ENCODE measurements around the gene EIF4ENIF1.
"Not testable (repeated sequence)": the region's sequence is repeated elsewhere in the genome, so short reads cannot be mapped to it uniquely, and the experiment has no call there.

The EIF4ENIF1 gene

GRCh38 chr22:31491218-31491962 lies 1.7 kb upstream of the EIF4ENIF1 start:
- no peak for DNase-seq (ENCODE audit: low spot score)

DNA sequence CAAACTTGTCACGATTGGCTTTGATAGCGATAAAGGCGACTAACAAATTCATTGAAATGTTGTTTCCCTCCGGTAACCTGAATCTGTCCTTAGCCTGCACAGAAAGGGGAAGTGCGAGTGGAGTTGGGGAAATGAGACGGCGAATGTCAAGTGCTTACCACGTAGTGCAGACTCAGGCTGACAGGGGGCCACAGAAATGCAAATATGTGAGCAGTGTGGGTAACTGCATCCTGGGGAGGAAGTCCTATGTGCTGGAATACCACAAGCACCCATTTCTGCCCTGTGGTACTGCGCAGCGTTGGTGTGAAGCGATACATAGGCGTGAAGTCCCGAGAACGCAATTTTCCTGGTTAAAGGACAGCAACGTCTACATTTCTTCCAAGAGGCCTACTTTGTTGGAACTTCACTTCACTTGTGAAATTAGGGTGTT lies 869 bp upstream of the EIF4ENIF1 start:
- DNase-seq (ENCODE audit: low spot score) = peak; percentile 91

DNA sequence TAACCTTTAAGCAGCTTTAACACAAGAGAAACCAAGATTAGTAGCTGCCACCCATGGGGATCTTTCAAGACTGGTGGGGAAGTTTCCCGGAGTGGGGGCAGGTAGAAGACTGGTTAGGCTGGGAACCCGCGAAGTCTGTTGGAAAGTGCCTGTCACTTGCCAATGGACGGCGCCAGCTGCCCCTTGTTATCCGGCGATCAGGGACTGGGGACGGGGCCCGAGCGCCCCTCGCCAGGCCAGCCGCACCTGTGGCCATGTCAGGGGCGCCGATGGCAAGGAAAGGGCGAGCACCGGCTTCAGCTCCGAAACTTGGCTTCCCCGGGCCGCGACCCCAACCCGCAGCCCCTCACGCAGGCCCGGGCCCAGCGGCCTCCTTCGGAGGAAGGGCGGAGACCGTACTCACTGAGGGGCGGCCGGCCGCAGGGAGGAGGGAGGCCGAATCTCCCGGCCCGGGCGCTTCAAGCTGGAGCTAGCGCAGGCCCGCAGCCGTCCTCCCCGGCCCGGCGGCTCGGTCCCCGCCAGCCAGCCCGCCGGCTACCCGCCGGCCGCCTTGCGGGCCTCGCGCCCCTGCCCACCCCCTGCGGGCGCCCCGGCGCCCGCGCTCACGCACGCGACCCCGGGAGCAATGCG lies 539 bp downstream of the EIF4ENIF1 start:
- peak; percentile 38 for DNase-seq (ENCODE audit: low spot score)

DNA sequence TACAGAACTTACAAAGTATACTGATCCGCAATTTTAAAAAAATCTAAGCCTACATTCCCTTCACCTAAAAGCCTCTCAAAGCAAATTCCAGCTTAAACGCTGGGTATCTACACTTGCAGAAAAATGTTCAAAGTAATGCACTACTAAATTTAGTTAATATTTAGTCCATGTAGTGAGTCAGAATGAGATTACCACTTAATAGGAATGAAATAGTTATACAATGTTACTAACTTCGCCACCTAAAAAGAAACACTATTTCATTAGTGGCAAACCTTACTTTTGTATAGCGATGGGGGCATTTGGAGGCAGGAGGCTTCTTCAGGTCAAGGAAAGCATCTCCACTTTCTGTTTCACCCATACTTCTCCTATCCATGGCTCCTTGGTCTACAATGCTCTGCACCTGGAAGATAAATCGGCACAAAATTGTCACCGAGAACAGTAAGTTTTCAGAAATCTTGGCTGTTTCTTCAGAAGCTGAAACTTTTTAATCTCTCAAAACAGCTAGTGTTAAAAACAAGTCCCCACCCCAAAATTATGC lies 1.2 kb downstream of the EIF4ENIF1 start:
- DNase-seq (ENCODE audit: low spot score) = no peak

DNA sequence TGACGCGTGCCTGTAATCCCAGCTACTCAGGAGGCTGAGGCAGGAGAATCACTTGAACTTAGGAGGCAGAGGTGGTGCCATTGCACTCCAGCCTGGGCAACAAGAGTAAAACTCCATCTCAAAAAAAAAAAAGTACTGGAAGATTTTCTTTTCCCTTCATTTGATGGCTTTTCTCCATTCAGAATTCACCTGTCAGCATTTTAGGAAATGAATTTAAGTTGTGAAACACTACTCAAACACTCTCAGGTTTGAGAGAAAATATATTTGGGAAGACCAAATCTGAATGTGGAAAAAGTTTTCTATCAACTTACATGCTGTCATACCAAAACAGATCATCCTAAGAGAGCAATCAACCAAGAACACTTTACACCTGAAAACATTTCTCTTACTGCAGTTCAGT lies 2.7 kb downstream of the EIF4ENIF1 start:
- no peak for DNase-seq (ENCODE audit: low spot score)

- DNase-seq (ENCODE audit: low spot score) = not testable (repeated sequence)
These were observed 3.3 kb downstream of the EIF4ENIF1 start for GRCh38 chr22:31486369-31486768.

GRCh38 chr22:31482470-31482869 lies 7.2 kb downstream of the EIF4ENIF1 start:
- not testable (repeated sequence) for DNase-seq (ENCODE audit: low spot score)

GRCh38 chr22:31481129-31481528 lies 8.5 kb downstream of the EIF4ENIF1 start:
- no peak for DNase-seq (ENCODE audit: low spot score)

DNA sequence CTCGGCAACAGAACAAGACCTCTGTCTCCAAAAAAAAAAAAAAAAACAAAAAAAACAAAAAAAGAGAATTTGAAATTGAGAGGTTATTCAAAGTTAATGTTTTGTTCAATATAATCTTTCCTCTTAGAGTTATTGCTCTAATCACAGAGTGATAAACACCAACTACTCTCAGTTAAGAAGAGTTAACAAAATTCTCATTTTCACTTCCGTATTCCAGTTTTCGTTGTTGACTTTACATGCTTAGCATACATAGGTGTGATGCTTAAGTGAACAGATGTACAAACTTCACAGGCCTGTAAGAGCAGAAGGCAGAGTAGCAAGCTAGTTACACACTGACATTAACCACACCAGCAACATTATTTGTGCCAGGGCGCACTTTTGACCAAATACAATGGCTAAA lies 12.3 kb downstream of the EIF4ENIF1 start:
- DNase-seq (ENCODE audit: low spot score) = no peak

DNA sequence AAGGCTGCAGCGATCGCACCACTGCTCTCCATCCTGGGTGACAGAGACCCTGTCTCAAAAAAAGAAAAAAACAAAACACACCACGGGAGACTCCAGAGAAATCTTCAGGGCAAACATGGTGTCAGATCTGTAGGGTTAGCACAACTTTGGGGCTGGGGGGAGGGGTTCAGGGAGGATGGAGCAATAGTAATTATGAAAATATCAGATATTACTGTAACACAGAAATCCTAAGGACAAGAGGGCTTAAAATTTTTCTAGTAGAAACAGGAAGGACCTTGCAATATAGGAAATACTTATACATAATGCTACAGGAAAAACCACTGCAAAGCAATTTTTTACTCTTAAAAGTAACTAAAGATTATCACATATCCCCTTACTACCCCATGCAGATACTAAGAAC lies 13.8 kb downstream of the EIF4ENIF1 start:
- DNase-seq (ENCODE audit: low spot score) = no peak

DNA sequence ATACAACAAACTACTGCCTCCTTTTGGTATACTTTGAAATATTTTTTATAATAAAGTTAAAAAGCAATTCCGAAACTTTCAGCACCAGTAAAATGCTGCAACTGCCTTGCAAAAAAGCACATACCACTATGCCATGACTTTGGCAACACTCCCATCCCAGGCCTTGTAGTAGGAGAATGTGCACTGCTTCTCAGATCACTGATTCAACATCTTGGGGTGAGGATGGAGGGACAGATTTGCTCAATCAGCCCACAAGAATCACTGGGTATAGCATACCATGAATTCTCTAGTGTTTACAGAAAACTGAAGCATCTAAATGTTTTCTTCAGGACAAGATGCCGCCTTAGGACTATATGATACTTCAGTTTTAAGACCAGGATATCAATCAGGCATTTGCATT lies 14.9 kb downstream of the EIF4ENIF1 start:
- no peak for DNase-seq (ENCODE audit: low spot score)

DNA sequence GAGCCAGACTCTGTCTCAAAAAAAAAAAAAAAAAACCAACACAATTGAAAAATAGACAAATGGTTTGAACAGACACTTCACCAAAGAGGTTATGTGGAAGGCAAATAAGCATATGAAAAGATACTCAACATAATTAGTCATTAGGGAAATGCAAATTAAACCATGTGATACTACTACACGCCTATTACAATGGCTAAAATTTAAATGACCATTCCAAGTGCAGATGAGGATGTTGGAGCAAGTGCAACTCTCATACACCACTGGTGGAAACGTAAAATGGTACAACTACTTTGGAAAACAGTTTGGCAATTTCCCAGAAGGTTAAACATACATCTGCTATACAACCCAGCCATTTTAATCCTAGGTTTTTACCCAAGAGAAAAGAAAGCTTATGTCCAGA lies 24.3 kb downstream of the EIF4ENIF1 start:
- no peak for DNase-seq (ENCODE audit: low spot score)

DNA sequence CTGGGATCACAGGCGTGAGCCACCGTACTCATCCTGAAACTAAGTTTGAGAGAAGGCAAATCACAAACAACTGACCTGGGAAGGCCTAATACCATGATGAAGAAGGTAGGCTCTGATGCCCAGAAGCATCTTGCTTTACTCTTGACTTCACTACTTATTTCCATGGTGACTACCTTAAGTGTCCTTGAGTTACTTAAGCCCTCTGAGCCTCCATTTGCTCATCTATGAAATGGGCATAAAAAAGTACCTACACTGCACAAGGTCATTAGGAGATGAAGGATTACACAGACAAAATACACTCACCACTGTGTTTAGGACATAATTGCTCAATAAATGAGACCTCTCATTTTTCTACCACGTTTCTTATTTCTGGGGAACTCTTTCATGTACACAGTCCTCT lies 27.9 kb downstream of the EIF4ENIF1 start:
- no peak for DNase-seq (ENCODE audit: low spot score)

GRCh38 chr22:31451709-31452571 lies 37.7 kb downstream of the EIF4ENIF1 start:
- DNase-seq (ENCODE audit: low spot score) = peak; percentile 70

DNA sequence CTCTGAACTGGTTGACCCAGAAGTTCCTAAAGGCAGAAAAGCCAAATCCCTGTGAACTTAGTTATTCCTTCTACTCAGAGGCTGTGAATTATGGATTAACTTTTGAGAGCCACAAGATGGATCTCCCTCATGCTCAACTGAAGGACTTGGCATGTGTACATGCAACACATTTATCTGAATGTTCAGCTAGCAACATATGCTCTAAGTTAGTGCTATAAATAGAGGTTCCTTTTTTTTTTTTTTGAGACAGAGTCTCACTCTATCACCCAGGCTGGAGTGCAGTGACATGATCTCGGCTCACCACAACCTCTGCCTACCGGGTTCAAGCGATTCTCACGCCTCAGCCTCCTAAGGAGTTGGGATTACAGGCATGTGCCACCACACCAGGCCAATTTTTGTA lies 40.1 kb downstream of the EIF4ENIF1 start:
- no peak for DNase-seq (ENCODE audit: low spot score)

GRCh38 chr22:31448382-31448781 lies 41.3 kb downstream of the EIF4ENIF1 start:
- DNase-seq (ENCODE audit: low spot score) = no peak

DNA sequence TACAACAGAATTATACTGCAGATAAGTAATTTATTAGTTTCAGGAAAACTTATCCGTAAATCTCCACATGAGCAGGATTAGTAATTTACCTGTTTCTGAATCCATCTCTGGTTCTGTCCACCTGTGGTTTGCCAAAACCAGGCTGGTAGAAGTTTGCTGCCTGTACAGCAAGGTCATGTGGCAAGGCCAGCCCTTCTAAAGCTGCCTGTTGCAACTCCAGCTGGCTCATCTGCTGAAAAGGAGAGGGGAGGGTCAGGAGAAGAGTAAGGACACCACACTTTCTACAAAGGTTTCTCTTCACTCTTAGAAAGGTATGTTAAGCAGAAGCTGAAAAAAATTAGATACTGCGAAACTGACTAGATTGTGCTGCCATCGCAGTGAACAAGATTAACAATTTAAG lies 42.3 kb downstream of the EIF4ENIF1 start:
- no peak for DNase-seq (ENCODE audit: low spot score)

DNA sequence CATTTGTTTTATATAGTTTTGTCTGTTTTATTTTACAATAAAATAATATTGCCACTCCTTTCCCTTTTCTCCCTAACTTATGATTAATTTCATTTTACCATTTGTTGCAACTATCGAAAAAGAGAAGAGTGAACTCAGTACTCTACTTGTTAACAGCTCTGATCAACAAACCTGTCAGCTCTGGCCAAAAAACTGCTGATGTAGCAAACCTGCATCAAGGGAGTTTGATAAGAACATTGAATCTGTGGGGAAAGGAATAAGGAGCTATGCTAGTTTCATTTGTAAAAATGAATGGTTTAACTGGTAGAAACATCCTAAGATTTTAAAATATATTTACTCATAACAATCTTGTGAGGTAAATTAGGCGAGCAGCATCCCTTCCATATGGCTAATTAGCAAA lies 42.9 kb downstream of the EIF4ENIF1 start:
- no peak for DNase-seq (ENCODE audit: low spot score)

DNA sequence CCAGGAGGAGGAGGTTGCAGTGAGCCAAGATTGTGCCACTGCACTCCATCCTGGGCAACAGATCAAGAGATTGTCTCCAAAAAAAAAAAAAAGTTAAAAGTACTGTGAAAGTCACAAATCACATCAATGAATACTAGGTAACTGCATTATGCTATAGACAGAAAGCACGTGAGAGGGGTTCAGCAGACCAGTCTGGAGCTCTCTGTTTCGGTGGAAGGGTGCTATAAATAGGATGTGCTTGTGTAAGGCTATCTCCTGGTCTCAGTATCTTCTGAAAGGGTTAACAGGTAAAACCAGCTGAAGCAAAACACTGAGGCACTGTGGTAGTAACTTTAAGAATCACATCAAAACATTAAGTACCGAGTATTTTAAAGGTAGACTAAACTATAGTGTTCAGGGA lies 43.4 kb downstream of the EIF4ENIF1 start:
- no peak for DNase-seq (ENCODE audit: low spot score)

GRCh38 chr22:31445642-31446041 lies 44.0 kb downstream of the EIF4ENIF1 start:
- DNase-seq (ENCODE audit: low spot score) = no peak

- DNase-seq (ENCODE audit: low spot score) = no peak
These were observed 46.1 kb downstream of the EIF4ENIF1 start for GRCh38 chr22:31443516-31443915.

DNA sequence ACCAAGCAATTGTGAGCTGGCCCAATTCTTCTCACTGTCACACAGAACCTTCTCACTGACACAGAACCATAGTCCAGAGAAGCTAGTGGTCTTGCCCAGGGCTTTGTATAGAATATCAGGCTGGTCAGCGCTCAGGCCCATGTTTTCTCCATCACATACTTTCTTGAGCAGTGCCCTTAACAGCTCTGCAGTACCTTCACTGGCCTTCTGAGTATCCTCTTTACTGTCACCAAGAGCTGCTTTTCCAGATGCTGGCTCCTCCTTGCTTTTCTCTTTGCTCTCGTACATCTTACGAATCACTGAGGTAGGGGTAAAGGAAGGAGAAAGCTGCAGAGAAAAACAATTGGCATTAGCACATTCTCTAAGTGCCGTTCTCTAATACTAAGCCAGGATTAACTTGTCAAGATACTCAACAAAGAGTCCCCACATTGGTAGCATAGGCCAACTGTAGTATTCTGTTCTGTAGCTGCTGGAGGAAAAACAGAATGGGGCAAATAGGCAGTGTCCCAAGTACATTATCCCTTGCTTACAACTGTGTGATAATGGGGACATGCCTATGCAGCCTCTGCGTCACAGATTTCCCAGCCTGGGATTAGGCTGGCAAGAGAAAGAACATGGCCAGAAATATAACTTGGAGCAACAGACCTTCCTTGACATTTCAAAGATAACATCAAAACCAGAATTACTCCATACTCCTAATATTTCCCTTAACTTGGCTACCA lies 46.7 kb downstream of the EIF4ENIF1 start:
- DNase-seq (ENCODE audit: low spot score) = no peak
